ENCODE data around the gene BMS1. TPM values are rescaled to one million over a fixed set of nuclear protein-coding genes. Genes with fewer than 3 reads are reported as not detected.
"Not testable (repeated sequence)": the region's sequence is repeated elsewhere in the genome, so short reads cannot be mapped to it uniquely, and the experiment has no call there.

Gene BMS1
- total RNA-seq, 1 donor: 14.5 TPM

DNA sequence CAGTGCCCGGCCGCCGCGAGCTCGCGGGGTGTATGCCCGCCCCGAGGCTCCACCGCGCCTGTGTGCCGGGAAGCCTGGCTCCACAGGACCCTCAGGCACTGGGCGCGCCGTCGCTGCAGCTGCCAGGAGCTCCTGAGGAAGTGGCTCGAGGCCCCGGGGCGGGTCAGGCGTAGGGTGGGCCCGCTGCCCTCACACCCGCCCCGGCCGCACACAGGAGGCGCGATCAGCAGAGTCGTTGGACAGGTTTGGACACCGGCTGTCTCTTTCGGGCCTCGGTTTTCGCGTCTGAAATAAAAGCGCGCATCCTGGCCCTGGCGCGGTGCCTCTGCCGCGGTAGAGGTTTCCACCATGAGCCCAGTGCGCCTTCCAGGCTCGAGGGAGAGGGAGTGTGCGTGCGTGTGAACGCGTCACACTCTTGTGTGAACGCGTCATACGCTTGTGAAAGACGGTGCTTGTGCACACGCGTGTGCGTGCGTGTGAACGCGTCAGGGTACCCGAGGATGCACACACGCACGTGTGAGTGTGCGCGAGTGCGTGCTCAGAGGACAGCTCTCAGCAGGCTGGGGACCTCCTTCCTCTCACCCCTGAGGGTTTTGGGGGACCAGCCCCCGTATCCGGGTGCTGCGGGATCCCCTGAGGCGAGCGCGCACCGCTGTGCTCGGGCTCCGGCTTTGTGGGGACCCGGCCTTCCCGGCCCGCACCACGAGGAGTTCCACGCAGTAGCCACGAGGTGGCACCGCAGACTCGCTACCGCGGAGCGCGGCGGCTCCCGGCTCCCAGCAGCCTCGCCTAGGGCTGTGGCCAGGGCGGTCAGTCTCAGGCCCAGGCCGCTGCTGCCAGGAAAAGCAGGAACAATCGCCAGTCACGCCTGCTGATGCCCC lies 83.8 kb downstream of the BMS1 start:
- no peak overlapping the region for H3K4me3 ChIP-seq (ENCODE audit: low read length)
- peaks cover 8% of the 10 kb centered on the region for H3K4me1 ChIP-seq (ENCODE audit: insufficient read depth, low read length)
- peaks cover 5% of the 10 kb centered on the region for H3K27me3 ChIP-seq (ENCODE audit: insufficient read depth, low read length)
- no peaks in the 10 kb centered on the region for H3K9me3 ChIP-seq (ENCODE audit: low read depth, low read length)

GRCh38 chr10:42867571-42867970 lies 85.0 kb downstream of the BMS1 start:
- H3K4me1 ChIP-seq (ENCODE audit: insufficient read depth, low read length): peaks cover 8% of the 10 kb centered on the region
- H3K4me3 ChIP-seq (ENCODE audit: low read length): no peak overlapping the region
- H3K9me3 ChIP-seq (ENCODE audit: low read depth, low read length): no peaks in the 10 kb centered on the region
- peaks cover 5% of the 10 kb centered on the region for H3K27me3 ChIP-seq (ENCODE audit: insufficient read depth, low read length)

GRCh38 chr10:42868530-42868929 lies 85.9 kb downstream of the BMS1 start:
- Histone ChIP-seq H3K4me1 (ENCODE audit: insufficient read depth, low read length) (peaks cover 8% of the 10 kb centered on the region), H3K27me3 (ENCODE audit: insufficient read depth, low read length) (peaks cover 5% of the 10 kb centered on the region), H3K9me3 (ENCODE audit: low read depth, low read length) (no peaks in the 10 kb centered on the region), H3K4me3 (ENCODE audit: low read length) (no peak overlapping the region)

DNA sequence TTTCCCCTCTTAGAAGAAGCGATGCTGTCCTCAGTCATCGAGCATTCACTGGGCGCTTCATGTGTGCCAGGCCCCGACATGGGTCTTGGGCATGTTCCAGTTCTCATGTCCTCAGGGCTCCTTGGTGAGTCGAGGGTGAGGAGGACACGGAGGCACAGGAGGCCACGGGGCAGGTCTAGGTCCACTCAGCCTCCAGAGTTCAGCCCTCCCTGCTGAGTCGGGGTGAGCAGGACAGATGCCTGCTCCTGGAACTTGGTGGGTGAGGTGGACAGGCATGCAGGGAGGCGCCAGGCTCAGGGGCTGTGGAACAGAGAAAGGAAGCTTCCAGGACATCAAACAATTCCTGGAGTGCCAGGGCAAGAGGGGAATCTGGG lies 87.4 kb downstream of the BMS1 start:
- H3K9me3 ChIP-seq (ENCODE audit: low read depth, low read length): no peaks in the 10 kb centered on the region
- H3K4me3 ChIP-seq (ENCODE audit: low read length): no peak overlapping the region
- H3K27me3 ChIP-seq (ENCODE audit: insufficient read depth, low read length): peaks cover 3% of the 10 kb centered on the region
- peaks cover 8% of the 10 kb centered on the region for H3K4me1 ChIP-seq (ENCODE audit: insufficient read depth, low read length)

DNA sequence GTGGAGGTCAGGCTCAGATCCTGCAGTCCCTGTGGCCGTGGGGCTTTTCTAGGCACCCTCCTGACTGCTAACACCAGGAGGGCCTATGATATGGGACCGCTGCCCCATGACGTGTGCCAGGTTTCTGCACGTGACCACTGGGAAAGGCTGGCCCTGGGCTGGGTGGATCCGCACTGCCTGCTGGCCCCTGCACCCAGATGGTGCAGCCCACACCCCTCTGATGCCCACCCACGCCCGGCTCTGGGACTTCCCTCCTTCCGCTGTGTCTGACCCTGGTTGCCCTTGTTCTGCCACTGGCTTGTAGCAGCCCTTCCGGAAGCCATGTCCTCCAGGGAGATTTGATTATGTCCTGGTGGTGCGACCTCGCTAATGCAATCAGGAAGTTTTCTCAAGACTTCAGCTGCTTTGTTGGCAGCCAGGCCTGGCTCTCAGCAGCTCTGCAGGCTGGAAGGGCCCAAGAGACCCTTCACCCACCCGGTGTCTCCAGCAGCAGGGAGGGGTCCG lies 88.6 kb downstream of the BMS1 start:
- H3K4me3 ChIP-seq (ENCODE audit: low read length); H3K4me1 ChIP-seq (ENCODE audit: insufficient read depth, low read length); H3K27me3 ChIP-seq (ENCODE audit: insufficient read depth, low read length); H3K9me3 ChIP-seq (ENCODE audit: low read depth, low read length): not testable (repeated sequence)

DNA sequence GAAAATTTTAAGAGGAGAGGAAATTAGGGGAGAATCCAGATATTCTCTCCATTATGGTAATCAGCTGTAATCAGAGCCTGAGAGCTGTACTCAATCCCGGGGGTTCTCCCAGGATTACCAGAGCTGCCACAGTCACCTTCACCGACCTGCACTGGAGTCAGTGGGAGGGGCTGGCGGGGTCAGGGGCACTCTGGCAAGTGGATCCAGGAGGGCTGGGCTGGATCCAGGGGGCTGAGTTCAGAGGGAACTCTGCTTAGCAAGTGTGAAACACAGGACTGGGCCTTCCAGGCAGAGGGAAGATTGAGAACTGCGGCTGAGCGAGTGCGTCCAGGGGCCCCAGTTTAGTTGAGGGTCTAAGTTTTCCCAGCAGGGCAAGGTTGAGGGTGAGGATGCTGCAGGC lies 89.2 kb downstream of the BMS1 start:
- no peaks in the 10 kb centered on the region for H3K9me3 ChIP-seq (ENCODE audit: low read depth, low read length)
- peaks cover under 1% of the 10 kb centered on the region for H3K4me1 ChIP-seq (ENCODE audit: insufficient read depth, low read length)
- H3K27me3 ChIP-seq (ENCODE audit: insufficient read depth, low read length): no peaks in the 10 kb centered on the region
- H3K4me3 ChIP-seq (ENCODE audit: low read length): no peak overlapping the region

- no peak overlapping the region for H3K4me3 ChIP-seq (ENCODE audit: low read length)
- no peaks in the 10 kb centered on the region for H3K9me3 ChIP-seq (ENCODE audit: low read depth, low read length)
- no peaks in the 10 kb centered on the region for H3K4me1 ChIP-seq (ENCODE audit: insufficient read depth, low read length)
- H3K27me3 ChIP-seq (ENCODE audit: insufficient read depth, low read length): no peaks in the 10 kb centered on the region
These were observed 90.4 kb downstream of the BMS1 start for GRCh38 chr10:42872865-42873435.

DNA sequence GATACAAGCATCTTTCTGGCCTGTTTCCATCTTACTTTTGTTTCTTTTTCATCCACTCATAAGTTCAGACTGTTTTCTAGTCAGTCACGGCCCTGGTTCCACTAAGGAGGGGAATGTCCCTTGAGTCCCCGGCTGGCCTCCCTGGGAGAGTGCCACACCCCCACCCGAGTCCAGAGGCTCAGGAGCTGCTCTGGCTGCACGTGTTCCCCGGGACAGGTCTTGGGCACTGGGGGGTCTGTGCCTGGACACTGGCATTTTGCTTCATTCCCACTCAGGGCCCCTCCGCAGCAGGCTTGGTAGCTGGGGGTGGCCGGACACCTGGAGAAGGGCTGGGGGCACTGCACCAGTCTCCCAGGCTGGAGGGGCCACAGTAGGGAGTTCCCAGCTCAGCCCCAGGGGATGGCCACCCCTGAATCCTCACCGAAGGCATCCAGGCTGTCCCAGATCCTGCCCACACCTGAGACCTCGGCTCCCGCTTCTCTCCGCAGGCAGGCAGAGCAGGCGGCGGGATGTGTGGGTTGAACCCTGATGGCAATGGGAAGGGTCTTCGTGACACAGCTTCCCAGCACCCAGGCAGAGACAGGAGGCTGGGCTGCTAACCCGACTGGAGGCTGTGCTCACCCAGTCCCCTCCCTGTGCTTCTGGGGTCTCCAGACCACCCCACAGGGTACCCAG lies 92.3 kb downstream of the BMS1 start:
- H3K27me3 ChIP-seq (ENCODE audit: insufficient read depth, low read length): no peaks in the 10 kb centered on the region
- no peaks in the 10 kb centered on the region for H3K4me1 ChIP-seq (ENCODE audit: insufficient read depth, low read length)
- H3K9me3 ChIP-seq (ENCODE audit: low read depth, low read length): no peaks in the 10 kb centered on the region
- H3K4me3 ChIP-seq (ENCODE audit: low read length): no peak overlapping the region

- no peaks in the 10 kb centered on the region for H3K4me1 ChIP-seq (ENCODE audit: insufficient read depth, low read length)
- H3K27me3 ChIP-seq (ENCODE audit: insufficient read depth, low read length): no peaks in the 10 kb centered on the region
- no peak overlapping the region for H3K4me3 ChIP-seq (ENCODE audit: low read length)
- H3K9me3 ChIP-seq (ENCODE audit: low read depth, low read length): no peaks in the 10 kb centered on the region
These were observed 92.8 kb downstream of the BMS1 start for GRCh38 chr10:42875388-42875755.

DNA sequence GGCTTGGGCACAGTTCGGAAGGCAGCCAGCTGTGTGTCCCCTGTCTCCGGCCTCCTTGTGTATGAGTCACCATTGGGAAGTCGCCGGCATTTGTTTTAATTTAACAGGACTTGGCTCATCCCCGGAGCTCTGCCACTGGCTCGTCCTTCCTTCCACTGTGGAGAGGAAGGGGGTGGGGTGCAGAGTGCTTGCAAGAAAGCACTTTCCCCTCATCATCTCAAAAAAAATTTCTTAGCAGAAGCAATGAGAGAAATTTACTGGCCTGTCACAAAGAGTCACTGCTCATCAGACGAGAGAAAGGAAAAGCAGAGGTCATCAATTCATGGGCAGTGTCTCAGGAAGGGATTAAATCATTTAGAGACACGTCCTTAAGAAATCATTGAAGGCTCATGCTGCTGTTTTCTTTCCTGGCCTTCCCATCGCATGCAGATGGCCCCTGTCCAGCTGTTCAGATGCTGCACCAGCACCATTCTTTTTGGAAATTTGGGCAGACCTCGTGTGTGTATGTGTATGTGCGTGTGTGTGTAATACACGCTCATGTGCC lies 93.3 kb downstream of the BMS1 start:
- Histone ChIP-seq H3K9me3 (ENCODE audit: low read depth, low read length) (no peaks in the 10 kb centered on the region), H3K4me3 (ENCODE audit: low read length) (no peak overlapping the region), H3K4me1 (ENCODE audit: insufficient read depth, low read length) (no peaks in the 10 kb centered on the region), H3K27me3 (ENCODE audit: insufficient read depth, low read length) (no peaks in the 10 kb centered on the region)

DNA sequence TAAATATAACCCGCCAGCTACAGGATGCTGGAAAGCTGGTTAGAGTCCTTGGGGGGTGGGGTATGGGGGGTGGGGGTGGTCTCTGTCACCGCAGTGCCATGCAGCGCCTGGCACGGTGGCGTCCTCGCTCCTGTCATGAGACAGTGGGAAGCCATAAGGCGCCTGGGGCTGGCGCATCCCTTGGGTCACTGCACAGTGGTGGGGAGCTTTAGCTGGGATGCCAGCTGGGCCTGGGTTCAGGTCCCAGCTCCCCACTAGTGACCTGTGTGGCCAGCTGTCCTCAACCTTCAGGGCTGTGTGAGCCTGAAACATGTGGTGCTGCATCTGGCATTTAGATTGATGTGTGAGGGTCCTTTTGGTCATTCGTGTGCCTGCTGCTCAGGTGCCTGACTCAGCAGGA lies 93.9 kb downstream of the BMS1 start:
- no peak overlapping the region for H3K4me3 ChIP-seq (ENCODE audit: low read length)
- H3K27me3 ChIP-seq (ENCODE audit: insufficient read depth, low read length): no peaks in the 10 kb centered on the region
- H3K9me3 ChIP-seq (ENCODE audit: low read depth, low read length): no peaks in the 10 kb centered on the region
- H3K4me1 ChIP-seq (ENCODE audit: insufficient read depth, low read length): no peaks in the 10 kb centered on the region

DNA sequence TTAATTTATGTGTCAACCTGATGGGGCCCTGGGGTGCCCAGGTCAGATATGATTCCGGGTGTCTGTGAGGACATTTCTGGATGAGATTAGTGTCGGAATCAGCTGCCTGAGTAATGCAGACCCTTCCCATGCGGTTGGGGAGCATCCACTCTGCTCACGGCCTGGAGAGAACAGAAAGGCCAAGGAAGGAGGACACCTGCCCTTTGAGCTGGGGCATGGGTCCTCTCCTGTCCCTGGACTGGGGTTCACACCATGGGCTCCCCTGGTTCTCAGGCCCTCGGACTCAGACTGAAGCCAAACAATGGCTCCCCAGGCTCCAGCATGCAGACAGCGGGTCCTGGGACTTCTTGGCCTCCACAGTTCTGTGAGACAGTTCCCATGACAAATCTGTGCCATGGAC lies 94.3 kb downstream of the BMS1 start:
- no peaks in the 10 kb centered on the region for H3K27me3 ChIP-seq (ENCODE audit: insufficient read depth, low read length)
- no peaks in the 10 kb centered on the region for H3K4me1 ChIP-seq (ENCODE audit: insufficient read depth, low read length)
- H3K4me3 ChIP-seq (ENCODE audit: low read length): no peak overlapping the region
- H3K9me3 ChIP-seq (ENCODE audit: low read depth, low read length): no peaks in the 10 kb centered on the region

GRCh38 chr10:42877496-42878030 lies 95.0 kb downstream of the BMS1 start:
- H3K27me3 ChIP-seq (ENCODE audit: insufficient read depth, low read length): no peaks in the 10 kb centered on the region
- no peaks in the 10 kb centered on the region for H3K9me3 ChIP-seq (ENCODE audit: low read depth, low read length)
- no peak overlapping the region for H3K4me3 ChIP-seq (ENCODE audit: low read length)
- no peaks in the 10 kb centered on the region for H3K4me1 ChIP-seq (ENCODE audit: insufficient read depth, low read length)

DNA sequence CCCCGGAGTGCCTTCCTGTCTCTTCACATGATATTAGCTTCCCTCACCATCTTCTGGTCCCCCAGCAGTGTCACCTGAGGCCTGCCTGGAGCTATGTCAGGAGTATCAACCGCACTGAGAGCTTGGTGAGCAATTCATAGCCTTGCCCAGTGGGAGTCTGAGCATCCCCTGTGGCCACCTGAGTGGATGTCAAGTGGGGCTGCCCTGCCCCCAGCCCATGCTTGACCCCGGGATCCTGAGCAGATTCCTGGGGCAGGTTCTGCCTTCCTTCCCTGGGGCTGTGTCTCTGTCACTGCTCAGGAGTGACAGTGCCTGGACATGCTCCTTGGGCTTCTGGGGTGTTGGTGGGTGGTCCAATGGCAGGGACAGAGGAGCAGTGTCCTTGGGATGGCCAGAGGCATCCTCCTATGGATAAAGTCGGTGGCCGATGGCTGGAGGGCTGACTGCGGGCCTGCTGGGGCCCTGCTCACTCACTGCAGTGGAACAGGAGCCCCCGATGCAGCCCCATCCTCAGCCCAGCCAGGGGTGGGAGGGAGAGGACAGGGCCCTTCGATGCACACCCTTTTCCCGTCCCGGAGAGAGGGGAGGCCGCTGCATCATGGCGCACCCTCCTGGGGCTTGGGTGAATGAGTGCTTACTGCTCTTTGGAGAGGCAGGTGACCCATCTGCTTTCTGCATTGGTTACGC lies 95.7 kb downstream of the BMS1 start:
- no peaks in the 10 kb centered on the region for H3K27me3 ChIP-seq (ENCODE audit: insufficient read depth, low read length)
- H3K9me3 ChIP-seq (ENCODE audit: low read depth, low read length): no peaks in the 10 kb centered on the region
- no peaks in the 10 kb centered on the region for H3K4me1 ChIP-seq (ENCODE audit: insufficient read depth, low read length)
- no peak overlapping the region for H3K4me3 ChIP-seq (ENCODE audit: low read length)

DNA sequence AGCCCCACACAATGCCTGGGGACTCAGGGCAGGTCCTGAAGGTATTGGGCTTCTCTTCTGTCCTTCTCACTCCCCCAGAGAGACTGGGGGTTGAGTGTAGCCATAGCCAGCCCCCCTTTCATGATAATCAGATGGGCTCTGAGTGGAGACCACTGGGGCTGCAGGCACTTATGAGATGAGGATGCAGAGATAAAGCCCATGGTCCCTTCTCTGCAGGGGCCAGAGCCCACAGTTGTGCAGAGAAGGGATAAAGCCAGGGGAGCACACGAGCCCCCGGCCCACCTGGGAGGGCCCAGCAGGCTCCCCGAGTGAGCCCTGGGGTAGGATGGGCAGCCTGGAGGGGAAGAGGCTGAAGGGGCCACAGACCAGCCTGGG lies 96.2 kb downstream of the BMS1 start:
- Histone ChIP-seq H3K9me3 (ENCODE audit: low read depth, low read length) (no peaks in the 10 kb centered on the region), H3K4me3 (ENCODE audit: low read length) (no peak overlapping the region), H3K27me3 (ENCODE audit: insufficient read depth, low read length) (no peaks in the 10 kb centered on the region), H3K4me1 (ENCODE audit: insufficient read depth, low read length) (no peaks in the 10 kb centered on the region)
